Calu3 (cell line): ENCODE results near the gene NOL3. TPM values are rescaled to one million over a fixed set of nuclear protein-coding genes. Genes with fewer than 3 reads are reported as not detected.

ENCODE experiments used
- BruUV-seq: library from RNA; stranded (reverse); fragments of 400-500 nt; replicated peaks from 2 replicates; lab custom pipeline; 2021; lab: Mats Ljungman, UMichigan
- CTCF ChIA-PET: fragments of 300-600 bp; sonication (Branson Sonifier 250); formaldehyde crosslinking; loops from one replicate; lab custom pipeline; 2022; ENCODE audit warnings: antibody characterized with exemption; lab: Charles Lee
- DNase-seq: peaks from one replicate; pipeline ENCODE4 v3.0.0; 2022
- H3K27ac Mint-ChIP-seq: one replicate; pipeline ENCODE4 v1.8.0; 2022; ENCODE audit warnings: mixed read lengths; ENCODE audit not compliant: unreplicated experiment
- H3K27me3 Mint-ChIP-seq: one replicate; pipeline ENCODE4 v1.8.0; 2022; ENCODE audit warnings: mixed read lengths; ENCODE audit not compliant: unreplicated experiment
- H3K36me3 Mint-ChIP-seq: one replicate; pipeline ENCODE4 v1.8.0; 2022; ENCODE audit warnings: mild to moderate bottlenecking, moderate library complexity, mixed read lengths; ENCODE audit not compliant: insufficient read depth, unreplicated experiment
- H3K4me1 Mint-ChIP-seq: one replicate; pipeline ENCODE4 v1.8.0; 2022; ENCODE audit warnings: mild to moderate bottlenecking, low read depth, mixed read lengths; ENCODE audit not compliant: unreplicated experiment
- H3K4me3 Mint-ChIP-seq: one replicate; pipeline ENCODE4 v1.8.0; 2022; ENCODE audit warnings: mild to moderate bottlenecking, low read depth, moderate library complexity, mixed read lengths; ENCODE audit not compliant: unreplicated experiment
- H3K9me3 Mint-ChIP-seq: one replicate; pipeline ENCODE4 v1.8.0; 2022; ENCODE audit warnings: low read depth, mixed read lengths; ENCODE audit not compliant: unreplicated experiment
- CTCF ChIP-seq: fragments of 200-600 bp; IDR thresholded peaks from one replicate; pipeline ENCODE4 v1.8.0; 2022; ENCODE audit warnings: antibody characterized with exemption; ENCODE audit not compliant: unreplicated experiment
- intact Hi-C: fragments of 100-400 bp; cut with micrococcal nuclease; formaldehyde crosslinking; loops from one replicate; pipeline ENCODE4 v1.10.0; 2022; ENCODE audit not compliant: unreplicated experiment
- total RNA-seq: library from RNA; stranded (reverse); gene quantifications from 2 replicates; pipeline ENCODE4 v1.2.3, GENCODE V29; 2022

The NOL3 gene
- total RNA-seq, 1 experiment from 2014 or later: 33.5 TPM

- DNase-seq: peak; percentile 95
- Mint-ChIP-seq H3K4me3 (peak within 1 kb of the TSS; percentile 87), H3K36me3 (peaks cover 59% of the 10 kb centered on the region), H3K4me1 (peaks cover 37% of the 10 kb centered on the region), H3K27ac (peak within 1 kb of the TSS; percentile 82), H3K27me3 (no peaks in the 10 kb centered on the region), H3K9me3 (no peaks in the 10 kb centered on the region)
- BruUV-seq: TSS peak; percentile 50
- CTCF ChIA-PET: interaction anchor here (0.6 to 0.7 kb wide), 3 partner anchors 14 to 238 kb away, joined by 3 to 7 read pairs (median 7); no protein-coding TSS in a partner anchor
- intact Hi-C loops: no loop called here
- no peak for TF ChIP-seq CTCF
Measured at GRCh38 chr16:67191995-67192681, 21.8 kb downstream of the NOL3 start, which contains the start of gene E2F4. E2F4 (plus strand) TSS chr16:67192155; CDS start chr16:67192228, 73 bp downstream.

GRCh38 chr16:67192781-67193361 is 22.5 kb downstream of the NOL3 start:
- peaks cover 64% of the 10 kb centered on the region for H3K36me3 Mint-ChIP-seq
- peaks cover 38% of the 10 kb centered on the region for H3K4me1 Mint-ChIP-seq
- H3K27me3 Mint-ChIP-seq: no peaks in the 10 kb centered on the region
- DNase-seq: no peak
- no TSS peak for BruUV-seq
- peak overlapping the region; percentile 74 for H3K27ac Mint-ChIP-seq
- intact Hi-C loops: no loop called here
- CTCF ChIA-PET: interaction anchor here (0.6 to 0.7 kb wide), 2 partner anchors 15 to 239 kb away, joined by 3 to 7 read pairs; no protein-coding TSS in a partner anchor
- H3K9me3 Mint-ChIP-seq: no peaks in the 10 kb centered on the region
- peak overlapping the region; percentile 87 for H3K4me3 Mint-ChIP-seq
- TF ChIP-seq CTCF: no peak

GRCh38 chr16:67193536-67193935 is 23.2 kb downstream of the NOL3 start:
- intact Hi-C loops: no loop called here
- no TSS peak for BruUV-seq
- TF ChIP-seq CTCF: no peak
- CTCF ChIA-PET: no interaction called here
- peak overlapping the region; percentile 74 for H3K27ac Mint-ChIP-seq
- peaks cover 44% of the 10 kb centered on the region for H3K4me1 Mint-ChIP-seq
- H3K36me3 Mint-ChIP-seq: peaks cover 70% of the 10 kb centered on the region
- H3K4me3 Mint-ChIP-seq: peak overlapping the region; percentile 87
- H3K27me3 Mint-ChIP-seq: no peaks in the 10 kb centered on the region
- no peaks in the 10 kb centered on the region for H3K9me3 Mint-ChIP-seq
- DNase-seq: no peak

- intact Hi-C loops: no loop called here
- BruUV-seq: no TSS peak
- Mint-ChIP-seq H3K36me3 (peaks cover 78% of the 10 kb centered on the region), H3K27ac (peak overlapping the region; percentile 74), H3K27me3 (no peaks in the 10 kb centered on the region), H3K4me1 (peaks cover 47% of the 10 kb centered on the region), H3K4me3 (peak overlapping the region; percentile 87), H3K9me3 (no peaks in the 10 kb centered on the region)
- CTCF ChIA-PET: no interaction called here
- TF ChIP-seq CTCF: no peak
- no peak for DNase-seq
Measured at GRCh38 chr16:67194260-67194659, 23.9 kb downstream of the NOL3 start.
